HEK293 (cell line): Measurements from ENCODE around the gene KRTAP5-1.
"Not testable (repeated sequence)": the region's sequence is repeated elsewhere in the genome, so short reads cannot be mapped to it uniquely, and the experiment has no call there.

Experiments used
- CTCF ChIA-PET: fragments of 350-600 bp; formaldehyde crosslinking; extraction: SDS; loops from one replicate; lab custom pipeline; 2021; ENCODE audit warnings: antibody characterized with exemption; lab: Yijun Ruan, JAX
- POLR2A ChIA-PET: fragments of 300-600 bp; formaldehyde crosslinking; extraction: SDS; loops from one replicate; lab custom pipeline; 2020; ENCODE audit warnings: antibody characterized with exemption, inconsistent platforms; lab: Yijun Ruan, JAX
- H3K27ac ChIP-seq: fragments of 200-500 bp; sonication (Bioruptor generic); 2 replicates; pipeline ENCODE4 v1.5.1; 2014; ENCODE audit warnings: low read depth, low read length, control low read depth, inconsistent platforms; ENCODE audit errors: extremely low read depth
- H3K36me3 ChIP-seq, 2 experiments: fragments of 200-500 bp in 1 of 2; sonication (Bioruptor generic) in 1 of 2; 1 replicate in 1 of 2; 2 replicates in 1 of 2; pipeline ENCODE4 v1.5.1; 2014 to 2017; ENCODE audit warnings: inconsistent platforms in 2 of 2, low read length in 2 of 2; ENCODE audit not compliant: control insufficient read depth in 2 of 2, insufficient read depth in 1 of 2
- H3K4me1 ChIP-seq: fragments of 200-500 bp; sonication (Bioruptor generic); 2 replicates; pipeline ENCODE4 v1.5.1; 2014; ENCODE audit warnings: mild to moderate bottlenecking, low read length, inconsistent platforms; ENCODE audit not compliant: control insufficient read depth, insufficient read depth
- H3K4me3 ChIP-seq: 2 replicates; pipeline ENCODE4 v1.5.1; 2011; ENCODE audit warnings: low read depth, mild to moderate bottlenecking, control low read depth, low read length, moderate library complexity
- H3K9me3 ChIP-seq: fragments of 200-500 bp; sonication (Bioruptor generic); 2 replicates; pipeline ENCODE4 v1.5.1; 2014; ENCODE audit warnings: low read depth, low read length, inconsistent platforms; ENCODE audit not compliant: control insufficient read depth, insufficient read depth
- EGR2 ChIP-seq: fragments of 450-650 bp; formaldehyde crosslinking; IDR thresholded peaks from 2 replicates; pipeline ENCODE4 v1.5.1; 2016; ENCODE audit warnings: low read depth, missing biosample characterization, missing genetic modification characterization
- GLIS1 ChIP-seq: fragments of 450-650 bp; formaldehyde crosslinking; IDR thresholded peaks from 2 replicates; pipeline ENCODE4 v1.5.1; 2016; ENCODE audit warnings: missing biosample characterization, missing genetic modification characterization
- IKZF3 ChIP-seq: fragments of 450-650 bp; IDR thresholded peaks from 2 replicates; pipeline ENCODE4 v1.5.0; 2018; ENCODE audit warnings: missing biosample characterization, mild to moderate bottlenecking, missing genetic modification characterization, moderate library complexity
- KLF17 ChIP-seq: fragments of 450-650 bp; formaldehyde crosslinking; IDR thresholded peaks from 2 replicates; pipeline ENCODE4 v1.5.1; 2016; ENCODE audit warnings: missing biosample characterization, missing genetic modification characterization
- REPIN1 ChIP-seq: fragments of 450-650 bp; formaldehyde crosslinking; IDR thresholded peaks from 2 replicates; pipeline ENCODE4 v1.5.1; 2017; ENCODE audit warnings: missing biosample characterization, missing genetic modification characterization, low read depth
- SCRT1 ChIP-seq: fragments of 450-650 bp; formaldehyde crosslinking; IDR thresholded peaks from 2 replicates; pipeline ENCODE4 v1.5.1; 2016; ENCODE audit warnings: missing biosample characterization, missing genetic modification characterization, borderline replicate concordance
- SETDB1 ChIP-seq: IDR thresholded peaks from one replicate; pipeline ENCODE4 v1.6.1; 2017; ENCODE audit warnings: mild to moderate bottlenecking, low read length, moderate library complexity, mixed read lengths; ENCODE audit not compliant: insufficient read length
- TCF7L2 ChIP-seq: IDR thresholded peaks from 2 replicates; pipeline ENCODE4 v1.6.1; 2011; ENCODE audit warnings: low read depth, mild to moderate bottlenecking, inconsistent platforms, low read length, moderate library complexity, borderline replicate concordance
- ZBTB1 ChIP-seq: fragments of 450-650 bp; formaldehyde crosslinking; IDR thresholded peaks from 2 replicates; pipeline ENCODE4 v1.5.1; 2016; ENCODE audit warnings: missing biosample characterization, missing genetic modification characterization
- ZFP41 ChIP-seq: fragments of 450-650 bp; formaldehyde crosslinking; IDR thresholded peaks from 2 replicates; pipeline ENCODE4 v1.5.1; 2016; ENCODE audit warnings: missing biosample characterization, missing genetic modification characterization, borderline replicate concordance
- ZFP69B ChIP-seq: fragments of 450-650 bp; formaldehyde crosslinking; IDR thresholded peaks from 2 replicates; pipeline ENCODE4 v1.5.1; 2016; ENCODE audit warnings: missing biosample characterization, missing genetic modification characterization
- ZNF174 ChIP-seq: fragments of 450-650 bp; formaldehyde crosslinking; IDR thresholded peaks from 2 replicates; pipeline ENCODE4 v1.5.0; 2017; ENCODE audit warnings: missing biosample characterization, mild to moderate bottlenecking, missing genetic modification characterization
- ZNF214 ChIP-seq: fragments of 450-650 bp; formaldehyde crosslinking; IDR thresholded peaks from 2 replicates; pipeline ENCODE4 v1.5.1; 2017; ENCODE audit warnings: missing biosample characterization, mild to moderate bottlenecking, missing genetic modification characterization, borderline replicate concordance
- ZNF274 ChIP-seq, 2 experiments: fragments of 200-500 bp in 1 of 2; fragments of 450-650 bp in 1 of 2; sonication (Bioruptor generic) in 1 of 2; formaldehyde crosslinking in 1 of 2; IDR thresholded peaks; 2 replicates each; pipeline versions ENCODE4 v1.5.1 to v1.6.1; 2014 to 2016; ENCODE audit warnings: borderline replicate concordance in 1 of 2, inconsistent platforms in 1 of 2, low read length in 1 of 2, missing biosample characterization in 1 of 2, missing genetic modification characterization in 1 of 2
- ZNF302 ChIP-seq: fragments of 450-650 bp; formaldehyde crosslinking; IDR thresholded peaks from 2 replicates; pipeline ENCODE4 v1.5.1; 2016; ENCODE audit warnings: missing biosample characterization, missing genetic modification characterization, low read depth
- ZNF423 ChIP-seq: fragments of 450-650 bp; formaldehyde crosslinking; IDR thresholded peaks from 2 replicates; pipeline ENCODE4 v1.5.1; 2016; ENCODE audit warnings: missing biosample characterization, missing genetic modification characterization
- ZNF449 ChIP-seq: fragments of 450-650 bp; formaldehyde crosslinking; IDR thresholded peaks from 2 replicates; pipeline ENCODE4 v1.5.1; 2017; ENCODE audit warnings: missing biosample characterization, mild to moderate bottlenecking, missing genetic modification characterization, moderate library complexity
- ZNF626 ChIP-seq: fragments of 450-650 bp; sonication (Bioruptor Pico); formaldehyde crosslinking; IDR thresholded peaks from 2 replicates; pipeline ENCODE4 v1.5.1; 2018; ENCODE audit warnings: missing biosample characterization, missing genetic modification characterization, inconsistent platforms
- ZNF664 ChIP-seq: fragments of 450-650 bp; formaldehyde crosslinking; IDR thresholded peaks from 2 replicates; pipeline ENCODE4 v1.5.1; 2016; ENCODE audit warnings: missing biosample characterization, missing genetic modification characterization
- ZNF677 ChIP-seq: fragments of 450-650 bp; IDR thresholded peaks from 2 replicates; pipeline ENCODE4 v1.5.0; 2018; ENCODE audit warnings: missing biosample characterization, mild to moderate bottlenecking, missing genetic modification characterization, moderate library complexity
- ZNF747 ChIP-seq: fragments of 450-650 bp; formaldehyde crosslinking; IDR thresholded peaks from 2 replicates; pipeline ENCODE4 v1.5.1; 2016; ENCODE audit warnings: missing biosample characterization, missing genetic modification characterization
- ZNF777 ChIP-seq: fragments of 450-650 bp; formaldehyde crosslinking; IDR thresholded peaks from 2 replicates; pipeline ENCODE4 v1.5.1; 2017; ENCODE audit warnings: missing biosample characterization, missing genetic modification characterization, borderline replicate concordance
- ZNF830 ChIP-seq: fragments of 450-650 bp; IDR thresholded peaks from 2 replicates; pipeline ENCODE4 v1.5.0; 2018; ENCODE audit warnings: missing biosample characterization, missing genetic modification characterization, low read depth, mild to moderate bottlenecking, moderate library complexity
- ZSCAN18 ChIP-seq: fragments of 450-650 bp; formaldehyde crosslinking; IDR thresholded peaks from 2 replicates; pipeline ENCODE4 v1.5.1; 2016; ENCODE audit warnings: missing biosample characterization, missing genetic modification characterization
- ZXDB ChIP-seq: fragments of 450-650 bp; formaldehyde crosslinking; IDR thresholded peaks from 2 replicates; pipeline ENCODE4 v1.5.1; 2016; ENCODE audit warnings: missing biosample characterization, missing genetic modification characterization

Gene KRTAP5-1

GRCh38 chr11:1584661-1585370 lies at the start of gene KRTAP5-1:
KRTAP5-1 (minus strand) TSS chr11:1585283; CDS start chr11:1585249, 34 bp downstream.
- H3K4me1 ChIP-seq, H3K27ac ChIP-seq, POLR2A ChIA-PET, H3K9me3 ChIP-seq, H3K36me3 ChIP-seq, H3K4me3 ChIP-seq: not testable (repeated sequence)
- peak; percentile 59 for TF ChIP-seq GLIS1
- CTCF ChIA-PET = interaction anchor here (0.7 kb wide), 1 partner anchor 50 kb away, joined by 3 read pairs; no protein-coding TSS in a partner anchor

- no peak for TF ChIP-seq ZNF302 (tag by site-specific recombination)
- no peak for TF ChIP-seq ZFP69B
- TF ChIP-seq ZNF423 (tag by site-specific recombination) = no peak
- TF ChIP-seq TCF7L2 = no peak
- no peak for TF ChIP-seq REPIN1 (tag by site-specific recombination)
- TF ChIP-seq IKZF3 (tag by site-specific recombination) = no peak
- TF ChIP-seq ZNF449 (tag by site-specific recombination) = no peak
- TF ChIP-seq ZNF664 (tag by site-specific recombination) = no peak
- no peak for TF ChIP-seq KLF17
- no peak for TF ChIP-seq ZNF174
- Histone ChIP-seq H3K9me3 (no peaks in the 10 kb centered on the region), H3K4me1 (no peaks in the 10 kb centered on the region), H3K27ac (no peak overlapping the region), H3K4me3 (no peak overlapping the region), H3K36me3 (no peaks in the 10 kb centered on the region)
- ChIA-PET POLR2A (no interaction called here), CTCF (interaction anchor here (0.6 to 2.2 kb wide), 6 partner anchors 17 to 199 kb away, joined by 4 to 10 read pairs (median 5); no protein-coding TSS in a partner anchor)
Measured at GRCh38 chr11:1633864-1634263, 48.8 kb upstream of the KRTAP5-1 start.

GRCh38 chr11:1632053-1632714 lies 47.1 kb upstream of the KRTAP5-1 start:
- ChIA-PET POLR2A (interaction anchor here (0.7 kb wide), 1 partner anchor 900 kb away, joined by 3 read pairs; no protein-coding TSS in a partner anchor), CTCF (interaction anchor here (0.6 to 7.2 kb wide), 7 partner anchors 7 to 186 kb away, joined by 3 to 67 read pairs (median 4); no protein-coding TSS in a partner anchor)
- no peak overlapping the region for H3K4me3 ChIP-seq

More at GRCh38 chr11:1632053-1632714, 47.1 kb upstream of the KRTAP5-1 start:
- Histone ChIP-seq H3K36me3 (no peaks in the 10 kb centered on the region), H3K4me1 (no peaks in the 10 kb centered on the region), H3K27ac (no peak overlapping the region), H3K9me3 (no peaks in the 10 kb centered on the region)
- TF ChIP-seq EGR2 (tag by site-specific recombination) = no peak
- TF ChIP-seq ZNF626 (tag by site-specific recombination) = no peak
- no peak for TF ChIP-seq ZNF777 (tag by site-specific recombination)
- no peak for TF ChIP-seq SETDB1
- no peak for TF ChIP-seq ZNF214
- TF ChIP-seq ZFP41 (tag by site-specific recombination) = no peak
- TF ChIP-seq ZNF274 (IDR thresholded peaks at IDR 0.05; ENCODE audit: low read length) = no peak
- no peak for TF ChIP-seq ZNF274 (tag by site-specific recombination; IDR thresholded peaks at IDR 0.05; ENCODE audit: borderline replicate concordance)
- TF ChIP-seq SCRT1 (tag by site-specific recombination) = no peak
- TF ChIP-seq ZNF747 (tag by site-specific recombination) = no peak
- TF ChIP-seq ZNF677 (tag by site-specific recombination) = no peak
- TF ChIP-seq ZSCAN18 (tag by site-specific recombination) = no peak
- TF ChIP-seq ZNF830 = no peak
- no peak for TF ChIP-seq ZBTB1 (tag by site-specific recombination)
- no peak for TF ChIP-seq TCF7L2
- no peak for TF ChIP-seq ZXDB (tag by site-specific recombination)
